PC-3 (cell line): ENCODE measurements around the gene UNC50. TPM values are rescaled to one million over a fixed set of nuclear protein-coding genes. Genes with fewer than 3 reads are reported as not detected.
A peak's percentile ranks its signal among the peaks of the same experiment; 100 is the strongest.

Source experiments
- ATAC-seq: fragments of 200-7000 bp; cut with Tn5 transposase; 2 replicates; pipeline ENCODE4 v1.9.1; 2020; ENCODE audit warnings: mild to moderate bottlenecking, moderate library complexity
- BruUV-seq: library from RNA; stranded (reverse); fragments of 400-500 nt; replicated peaks from 2 replicates; lab custom pipeline; 2021; lab: Mats Ljungman, UMichigan
- CTCF ChIA-PET: fragments of 300-600 bp; sonication (Branson Sonifier 250); formaldehyde crosslinking; loops from one replicate; lab custom pipeline; 2022; ENCODE audit warnings: antibody characterized with exemption; lab: Charles Lee
- POLR2A ChIA-PET: fragments of 300-600 bp; sonication (Branson Sonifier 250); formaldehyde crosslinking; loops from one replicate; lab custom pipeline; 2022; ENCODE audit warnings: antibody characterized with exemption; ENCODE audit not compliant: unreplicated experiment; lab: Charles Lee
- DNase-seq: peaks from one replicate; pipeline ENCODE4 v3.0.0-alpha.2; 2015
- H2AFZ ChIP-seq: fragments of 300-600 bp; sonication (generic); 2 replicates; pipeline ENCODE4 v1.6.0; 2016; ENCODE audit warnings: antibody characterized with exemption, low read length
- H3F3A ChIP-seq: fragments of 300-600 bp; sonication (generic); one replicate; pipeline ENCODE4 v1.6.0; 2017; ENCODE audit warnings: antibody characterized with exemption, low read length, control low read depth, mild to moderate bottlenecking; ENCODE audit not compliant: unreplicated experiment
- H3K27ac ChIP-seq: fragments of 300-600 bp; sonication (generic); 2 replicates; pipeline ENCODE4 v1.5.1; 2016; ENCODE audit warnings: mild to moderate bottlenecking, low read length
- H3K27me3 ChIP-seq: fragments of 300-600 bp; sonication (generic); 2 replicates; pipeline ENCODE4 v1.6.1; 2016; ENCODE audit warnings: low read length, mixed read lengths
- H3K36me3 ChIP-seq: fragments of 300-600 bp; sonication (generic); 2 replicates; pipeline ENCODE4 v1.6.1; 2016; ENCODE audit warnings: low read depth, mixed run types, low read length, mixed read lengths
- H3K4me1 ChIP-seq: fragments of 300-600 bp; sonication (generic); 2 replicates; pipeline ENCODE4 v1.5.1; 2016; ENCODE audit warnings: low read length; ENCODE audit not compliant: insufficient read depth
- H3K4me2 ChIP-seq: fragments of 300-600 bp; sonication (generic); 2 replicates; pipeline ENCODE4 v1.6.0; 2016; ENCODE audit warnings: low read length
- H3K4me3 ChIP-seq: fragments of 300-600 bp; sonication (generic); 2 replicates; pipeline ENCODE4 v1.5.1; 2016; ENCODE audit warnings: mild to moderate bottlenecking, low read length, mixed read lengths
- H3K79me2 ChIP-seq: fragments of 300-600 bp; sonication (generic); 2 replicates; pipeline ENCODE4 v1.6.1; 2017; ENCODE audit warnings: low read length, mixed read lengths
- H3K9ac ChIP-seq: fragments of 300-600 bp; sonication (generic); 2 replicates; pipeline ENCODE4 v1.6.0; 2016; ENCODE audit warnings: mild to moderate bottlenecking, low read length
- H3K9me2 ChIP-seq: fragments of 300-600 bp; sonication (generic); replicated peaks from 2 replicates; pipeline ENCODE4 v1.6.1; 2016; ENCODE audit warnings: mixed run types, low read length, mixed read lengths
- H3K9me3 ChIP-seq: fragments of 300-600 bp; sonication (generic); 2 replicates; pipeline ENCODE4 v1.6.1; 2016; ENCODE audit warnings: low read length, mixed read lengths
- H4K20me1 ChIP-seq: fragments of 300-600 bp; sonication (generic); 2 replicates; pipeline ENCODE4 v1.6.1; 2016; ENCODE audit warnings: low read length, mixed read lengths
- CTCF ChIP-seq: fragments of 300-600 bp; sonication (generic); conservative IDR thresholded peaks from 2 replicates; pipeline ENCODE4 v1.5.1; 2017; ENCODE audit warnings: antibody characterized with exemption, low read depth, mild to moderate bottlenecking, low read length
- EZH2 ChIP-seq: fragments of 300-600 bp; sonication (generic); IDR thresholded peaks from one replicate; pipeline ENCODE4 v1.6.1; 2017; ENCODE audit warnings: antibody characterized with exemption, mild to moderate bottlenecking, low read length; ENCODE audit not compliant: unreplicated experiment
- EZH2phosphoT487 ChIP-seq: fragments of 300-600 bp; sonication (generic); IDR thresholded peaks from 2 replicates; pipeline ENCODE4 v1.6.1; 2018; ENCODE audit warnings: mild to moderate bottlenecking, antibody characterized with exemption, low read length, borderline replicate concordance
- intact Hi-C: fragments of 100-400 bp; cut with micrococcal nuclease; formaldehyde crosslinking; loops from 2 replicates; pipeline ENCODE4 v1.9.0; 2023
- total RNA-seq: library from RNA; depleted of rRNA; stranded (reverse); fragments of >200 nt; gene quantifications from 2 replicates; pipeline ENCODE4 v1.2.3, GENCODE V29; 2014

UNC50 gene
- total RNA-seq, 1 experiment from 2014 or later = 26.0 TPM

GRCh38 chr2:98607741-98608115 lies 661 bp upstream of the UNC50 start:
- Histone ChIP-seq H2AFZ (peak overlapping the region; percentile 89), H4K20me1 (no peaks in the 10 kb centered on the region), H3K36me3 (peaks cover 6% of the 10 kb centered on the region; the same call in 1 of the 2 replicates), H3K9ac (peak overlapping the region; percentile 96), H3K79me2 (peaks cover 74% of the 10 kb centered on the region), H3K27me3 (no peaks in the 10 kb centered on the region), H3K4me3 (peak overlapping the region; percentile 80), H3K9me3 (no peaks in the 10 kb centered on the region), H3K4me2 (peak overlapping the region; percentile 93), H3K27ac (peak overlapping the region; percentile 63; the same call in 1 of the 2 replicates), H3K9me2 (no peaks in the 10 kb centered on the region), H3F3A (no peaks in the 10 kb centered on the region), H3K4me1 (peaks cover 34% of the 10 kb centered on the region)
- ChIA-PET CTCF (no interaction called here), POLR2A (no interaction called here)
- intact Hi-C loops = loop anchor here (10.0 kb wide), 1 partner anchor 163 kb away; the partner anchor contains the start of gene INPP4A
- TSS peak; percentile 53 for BruUV-seq
- ATAC-seq (peak; percentile 20), DNase-seq (no peak)
- TF ChIP-seq EZH2 = no peak
- TF ChIP-seq EZH2phosphoT487 = no peak
- TF ChIP-seq CTCF = no peak

- Histone ChIP-seq H3K4me3 (peak overlapping the region; percentile 80), H3K4me2 (peak overlapping the region; percentile 93), H4K20me1 (no peaks in the 10 kb centered on the region), H3K9ac (peak overlapping the region; percentile 96), H2AFZ (peak overlapping the region; percentile 89), H3K4me1 (peaks cover 34% of the 10 kb centered on the region), H3F3A (no peaks in the 10 kb centered on the region), H3K79me2 (peaks cover 69% of the 10 kb centered on the region), H3K9me3 (no peaks in the 10 kb centered on the region), H3K9me2 (no peaks in the 10 kb centered on the region), H3K36me3 (peaks cover 15% of the 10 kb centered on the region; the same call in 1 of the 2 replicates), H3K27ac (peak overlapping the region; percentile 63), H3K27me3 (no peaks in the 10 kb centered on the region)
- ATAC-seq (peak; percentile 43), DNase-seq (peak; percentile 39)
- TSS peak; percentile 53 for BruUV-seq
- no peak for TF ChIP-seq EZH2
- no peak for TF ChIP-seq EZH2phosphoT487
- TF ChIP-seq CTCF = no peak
- ChIA-PET POLR2A (interaction anchor here (0.6 kb wide), 4 partner anchors 10 to 1000 kb away, joined by 3 to 32 read pairs (median 3); no protein-coding TSS in a partner anchor), CTCF (no interaction called here)
- intact Hi-C loops = loop anchor here (10.0 kb wide), 1 partner anchor 164 kb away; the partner anchor contains the start of gene INPP4A
Measured at GRCh38 chr2:98608962-98609604, 694 bp downstream of the UNC50 start.

GRCh38 chr2:98614024-98614739 lies 5.8 kb downstream of the UNC50 start:
- TF ChIP-seq EZH2 (no peak), EZH2phosphoT487 (no peak), CTCF (no peak)
- no peak overlapping the region for H3K4me3 ChIP-seq
- H3K79me2 ChIP-seq = peaks cover 25% of the 10 kb centered on the region
- H3K9me3 ChIP-seq = no peaks in the 10 kb centered on the region
- ATAC-seq (no peak), DNase-seq (no peak)
- no peak overlapping the region for H3K27ac ChIP-seq
- no peak overlapping the region for H3K4me2 ChIP-seq
- POLR2A ChIA-PET = no interaction called here
- H3K4me1 ChIP-seq = peaks cover 21% of the 10 kb centered on the region
- no peak overlapping the region for H2AFZ ChIP-seq
- BruUV-seq = no TSS peak
- intact Hi-C loops = no loop called here
- no peaks in the 10 kb centered on the region for H4K20me1 ChIP-seq
- peaks cover 33% of the 10 kb centered on the region for H3K36me3 ChIP-seq
- H3K9me2 ChIP-seq = no peaks in the 10 kb centered on the region
- H3K9ac ChIP-seq = no peak overlapping the region
- no peaks in the 10 kb centered on the region for H3F3A ChIP-seq
- no peaks in the 10 kb centered on the region for H3K27me3 ChIP-seq
- CTCF ChIA-PET = no interaction called here
